Omental fat pad (tissue), 4 donors: ENCODE data around the gene NMNAT2. TPM values are rescaled to one million over a fixed set of nuclear protein-coding genes. Genes with fewer than 3 reads are reported as not detected.
"Not testable (repeated sequence)": the region's sequence is repeated elsewhere in the genome, so short reads cannot be mapped to it uniquely, and the experiment has no call there.

ENCODE experiments used
- ATAC-seq: fragments of 150-250 bp; one replicate; pipeline ENCODE4 v1.9.1; 2016; ENCODE audit warnings: mild to moderate bottlenecking, moderate library complexity; ENCODE audit not compliant: low FRiP score
- DNase-seq: peaks from one replicate; pipeline ENCODE4 v3.0.0-alpha.2; 2019; ENCODE audit warnings: low spot score
- CTCF ChIP-seq, 3 donors: fragments of 450-650 bp; IDR thresholded peaks; one replicate each; pipeline ENCODE4 v1.5.1; 2016 to 2017; ENCODE audit warnings: antibody characterized with exemption in 3 of 3, mild to moderate bottlenecking in 3 of 3, moderate library complexity in 2 of 3
- total RNA-seq, 4 donors: library from RNA; depleted of rRNA; stranded (reverse); fragments of >200 nt; gene quantifications; one replicate each; pipeline ENCODE4 v1.1.0, GENCODE V29; 2016

The NMNAT2 gene
- total RNA-seq, 4 donors from 2014 or later: 0.84 to 11.3 (median 5.2) TPM

GRCh38 chr1:183278739-183279591 lies 139.2 kb downstream of the NMNAT2 start:
- no peak for TF ChIP-seq CTCF (IDR thresholded peaks at IDR 0.05)
- DNase-seq (no peak), ATAC-seq (no peak)

GRCh38 chr1:183277821-183278738 lies 140.1 kb downstream of the NMNAT2 start:
- no peak for TF ChIP-seq CTCF (IDR thresholded peaks at IDR 0.05)
- DNase-seq: no peak
- no peak for ATAC-seq

GRCh38 chr1:183276386-183277080 lies 141.6 kb downstream of the NMNAT2 start:
- DNase-seq: no peak
- ATAC-seq: no peak
- TF ChIP-seq CTCF (IDR thresholded peaks at IDR 0.05): no peak

GRCh38 chr1:183275322-183275721 lies 142.9 kb downstream of the NMNAT2 start:
- no peak for ATAC-seq
- DNase-seq: no peak
- TF ChIP-seq CTCF (IDR thresholded peaks at IDR 0.05): no peak

- no peak for TF ChIP-seq CTCF (IDR thresholded peaks at IDR 0.05)
- no peak for DNase-seq
- ATAC-seq: no peak
Observed at GRCh38 chr1:183274836-183275235, 143.3 kb downstream of the NMNAT2 start.

- ATAC-seq: not testable (repeated sequence)
Observed at GRCh38 chr1:183273984-183274383, 144.2 kb downstream of the NMNAT2 start.

GRCh38 chr1:183273300-183273699 lies 144.9 kb downstream of the NMNAT2 start:
- TF ChIP-seq CTCF (IDR thresholded peaks at IDR 0.05): no peak
- DNase-seq: no peak
- no peak for ATAC-seq

More at GRCh38 chr1:183273984-183274383, 144.2 kb downstream of the NMNAT2 start:
- not testable (repeated sequence) for DNase-seq
